HL-60/S4 treated with retinoic acid at 250 ng/mL for 4 days and 3 days (cell line): Measurements from ENCODE around the gene ZNF513.
"Not testable (repeated sequence)": the region's sequence is repeated elsewhere in the genome, so short reads cannot be mapped to it uniquely, and the experiment has no call there.

ENCODE experiments used
- in situ Hi-C: fragments of 300-500 bp; cut with MboI; formaldehyde crosslinking; loops from 2 replicates; pipeline ENCODE4 v1.7.0; 2022; ENCODE audit warnings: low sequenced_read_pairs

Gene ZNF513

GRCh38 chr2:27362678-27363420, 17.7 kb downstream of the ZNF513 start:
- in situ Hi-C loops, result no loop called here

- in situ Hi-C loops, result no loop called here
Measured at GRCh38 chr2:27356382-27357181, 24.0 kb downstream of the ZNF513 start, which contains the start of gene GTF3C2. GTF3C2 (minus strand) TSS chr2:27356764; CDS start chr2:27343554, 13,210 bp downstream.

DNA sequence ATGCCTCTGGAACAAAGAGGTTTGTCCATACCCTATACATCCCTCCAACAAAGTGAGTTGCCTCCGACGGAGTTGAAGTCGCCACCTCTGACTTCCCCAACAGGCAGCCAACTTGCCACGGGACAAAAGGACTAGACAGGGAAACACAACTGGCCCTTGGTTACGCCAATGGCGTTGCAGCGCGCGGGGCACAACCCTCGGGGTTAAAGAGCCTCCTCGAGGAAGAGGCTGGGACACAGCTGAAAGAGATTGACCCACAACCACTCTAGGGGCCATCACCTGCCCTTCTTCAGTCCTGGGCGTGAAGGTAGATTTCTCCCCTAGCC, 24.5 kb downstream of the ZNF513 start:
- in situ Hi-C loops, result no loop called here

- in situ Hi-C loops, result no loop called here
Measured at GRCh38 chr2:27354597-27354927, 26.0 kb downstream of the ZNF513 start.

- in situ Hi-C loops, result no loop called here
Measured at GRCh38 chr2:27353762-27354596, 26.6 kb downstream of the ZNF513 start.

- in situ Hi-C loops, result not testable (repeated sequence)
Measured at GRCh38 chr2:27353386-27353761, 27.2 kb downstream of the ZNF513 start.

DNA sequence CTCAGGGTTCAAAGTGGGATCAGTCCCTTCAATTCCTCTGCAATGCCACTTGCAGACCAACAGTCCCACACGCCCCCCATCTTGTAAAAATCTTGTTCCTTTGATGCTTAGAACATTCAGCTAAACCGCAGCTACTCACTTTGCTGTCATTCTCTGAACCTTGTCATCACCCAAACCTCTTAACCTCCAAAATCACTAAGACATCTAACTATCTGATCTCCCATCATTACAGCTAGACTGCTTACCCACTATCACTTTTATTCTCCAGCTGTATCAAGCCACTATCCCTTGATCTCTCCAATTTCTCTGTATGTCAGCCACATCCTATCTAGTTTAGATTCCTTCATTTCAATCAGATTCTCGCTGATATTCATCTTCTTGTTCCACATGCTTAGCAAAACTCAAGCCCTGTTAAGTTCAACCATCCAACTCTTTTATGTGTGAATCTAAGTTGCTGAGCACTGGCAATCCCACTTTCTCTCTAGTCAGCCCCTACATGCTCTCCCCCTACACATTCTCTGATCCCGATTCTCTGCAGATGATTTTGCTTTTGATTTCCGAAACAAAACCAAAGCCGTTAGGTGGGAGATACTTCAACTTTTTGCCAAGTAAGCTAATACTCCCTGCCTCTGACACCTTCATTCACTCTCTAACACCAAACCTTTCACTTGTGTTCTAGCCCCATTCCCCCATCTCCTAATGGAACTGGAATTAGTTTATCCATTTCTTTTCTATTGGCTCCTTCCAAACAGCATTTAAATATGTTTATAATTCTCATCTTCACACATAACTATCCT, 28.5 kb downstream of the ZNF513 start:
- in situ Hi-C loops, result no loop called here

DNA sequence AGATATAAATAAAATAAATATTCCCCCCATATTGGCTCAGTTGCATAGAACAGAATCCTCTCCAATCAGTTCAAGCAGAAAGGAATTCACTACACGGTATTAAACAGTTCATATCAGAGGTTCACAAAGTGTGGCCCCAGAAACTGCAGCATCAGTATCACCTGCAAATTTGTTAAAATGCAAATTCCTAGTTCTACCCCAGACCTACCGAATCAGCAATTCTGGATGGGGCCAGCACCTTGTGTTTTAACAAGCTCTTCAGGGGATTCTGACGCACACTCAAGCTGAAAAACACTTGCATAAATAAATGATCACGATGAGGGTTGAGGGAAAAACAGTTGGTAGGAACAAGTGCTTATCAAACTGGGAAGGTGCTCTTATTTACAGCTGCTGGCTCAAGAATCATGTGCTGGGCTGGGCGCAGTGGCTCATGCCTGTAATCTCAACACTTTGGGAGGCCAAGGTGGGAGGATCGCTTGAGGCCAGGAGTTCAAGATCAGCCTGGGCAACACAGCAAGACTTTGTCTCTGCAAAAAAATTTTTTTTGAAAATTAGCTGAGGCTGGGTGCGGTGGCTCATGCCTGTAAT, 30.3 kb downstream of the ZNF513 start:
- in situ Hi-C loops, result no loop called here

- in situ Hi-C loops, result no loop called here
Measured at GRCh38 chr2:27347641-27348040, 32.9 kb downstream of the ZNF513 start.

- in situ Hi-C loops, result no loop called here
Measured at GRCh38 chr2:27336173-27336572, 44.4 kb downstream of the ZNF513 start.

DNA sequence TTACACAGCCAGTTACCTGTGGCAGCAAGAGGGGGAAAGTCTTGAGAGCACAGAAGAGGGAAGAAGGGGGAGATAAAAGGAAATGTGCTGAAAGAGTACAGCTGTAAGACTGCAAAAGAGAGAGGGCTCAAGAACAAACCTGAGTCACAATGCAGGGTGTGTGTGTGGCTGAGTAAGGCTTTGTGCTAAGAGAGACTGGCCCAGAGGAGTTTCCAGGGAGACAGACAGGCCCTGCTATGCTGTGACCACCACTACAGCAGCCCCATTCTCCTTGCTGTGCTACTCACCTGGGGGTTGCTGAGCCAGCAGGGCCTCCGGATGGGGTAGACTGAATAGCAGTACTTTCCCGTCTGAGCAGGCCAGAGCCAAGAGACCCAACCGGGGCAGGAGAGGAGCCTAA, 45.2 kb downstream of the ZNF513 start:
- in situ Hi-C loops, result no loop called here
